GM19351 (cell line): Measurements from ENCODE around the gene IL12RB1.
"Not testable (repeated sequence)": the region's sequence is repeated elsewhere in the genome, so short reads cannot be mapped to it uniquely, and the experiment has no call there.

Experiments used
- ATAC-seq: cut with Tn5 transposase; IDR thresholded peaks from one replicate; pipeline ENCODE4 v1.9.1; 2021; ENCODE audit warnings: mild to moderate bottlenecking, moderate library complexity; ENCODE audit not compliant: unreplicated experiment

The IL12RB1 gene

DNA sequence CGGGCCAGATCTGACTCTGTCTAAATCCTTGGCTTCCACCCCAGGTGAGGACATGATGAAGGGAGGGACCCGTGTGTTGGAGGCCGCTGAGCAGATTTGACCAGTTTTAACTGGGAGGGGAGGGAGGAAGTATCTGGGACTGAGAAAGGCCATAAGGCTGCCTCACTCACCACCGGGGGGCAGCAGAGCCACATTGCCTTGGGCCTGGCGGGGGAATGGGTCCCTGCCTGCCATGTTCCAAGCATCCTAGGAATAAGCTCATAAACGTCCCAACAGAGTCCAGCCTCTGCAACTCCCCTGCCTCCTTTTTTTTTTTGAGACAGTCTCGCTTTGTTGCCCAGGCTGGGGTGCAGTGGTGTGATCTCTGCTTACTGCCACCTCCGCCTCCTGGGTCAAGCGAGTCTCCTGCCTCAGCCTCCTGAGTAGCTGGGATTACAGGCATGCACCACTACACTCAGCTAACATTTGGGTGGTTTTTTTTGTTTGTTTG lies 26.3 kb upstream of the IL12RB1 start:
- no peak for ATAC-seq

GRCh38 chr19:18110609-18111232 lies 24.0 kb upstream of the IL12RB1 start:
- ATAC-seq = no peak

GRCh38 chr19:18109733-18110608 lies 23.2 kb upstream of the IL12RB1 start:
- ATAC-seq = no peak

GRCh38 chr19:18109341-18109732 lies 22.6 kb upstream of the IL12RB1 start:
- ATAC-seq = no peak

GRCh38 chr19:18108897-18109296 lies 22.2 kb upstream of the IL12RB1 start:
- ATAC-seq = no peak

- no peak for ATAC-seq
Measured at GRCh38 chr19:18107235-18107634, 20.5 kb upstream of the IL12RB1 start.

DNA sequence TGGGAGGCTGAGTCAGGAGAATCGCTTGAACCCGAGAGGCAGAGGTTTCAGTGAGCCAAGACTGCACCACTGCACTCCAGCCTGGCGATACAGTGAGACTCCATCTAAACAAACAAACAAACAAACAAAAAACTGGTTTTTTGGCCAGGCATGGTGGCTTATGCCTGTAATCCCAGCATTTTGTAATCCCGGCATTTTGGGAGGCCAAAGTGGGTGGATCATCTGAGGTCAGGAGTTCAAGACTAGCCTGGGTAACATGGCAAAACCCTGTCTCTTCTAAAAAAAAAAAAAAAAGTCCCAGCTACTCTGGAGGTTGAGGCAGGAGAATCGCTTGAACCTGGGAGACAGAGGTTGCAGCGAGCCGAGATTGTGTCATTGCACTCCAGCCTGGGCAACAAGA lies 18.5 kb upstream of the IL12RB1 start:
- ATAC-seq = not testable (repeated sequence)

GRCh38 chr19:18104793-18105131 lies 18.0 kb upstream of the IL12RB1 start:
- ATAC-seq = no peak

DNA sequence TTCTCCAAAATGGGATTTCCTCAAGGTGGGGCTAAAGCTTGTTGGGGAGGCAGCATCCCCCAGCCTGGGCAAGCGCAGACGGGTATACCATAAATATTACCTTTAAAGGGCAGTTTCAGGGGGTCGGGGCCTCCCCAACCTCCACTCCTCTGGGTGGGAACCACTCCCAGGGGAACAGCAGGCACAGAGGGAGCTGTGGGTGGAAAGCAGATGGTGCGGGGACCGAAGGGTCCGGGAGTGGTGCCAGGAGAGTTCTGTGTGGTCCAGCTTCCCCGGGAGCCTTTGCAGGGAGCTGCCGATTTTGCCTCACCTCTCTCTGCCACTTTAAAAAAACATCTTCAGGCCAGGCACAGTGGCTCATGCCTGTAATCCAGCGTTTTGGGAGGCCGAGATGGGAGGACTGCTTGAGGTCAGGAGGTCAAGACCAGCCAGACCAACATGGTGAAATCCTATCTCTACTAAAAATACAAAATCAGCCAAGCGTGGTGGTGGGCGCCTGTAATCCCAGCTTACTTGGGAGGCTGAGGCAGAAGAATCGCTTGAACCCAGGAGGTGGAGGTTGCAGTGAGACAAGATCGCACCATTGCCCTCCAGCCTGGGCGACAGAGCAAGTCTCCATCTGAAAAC lies 16.3 kb upstream of the IL12RB1 start:
- ATAC-seq = no peak

GRCh38 chr19:18101268-18101667 lies 14.5 kb upstream of the IL12RB1 start:
- no peak for ATAC-seq

GRCh38 chr19:18100710-18101109 lies 14.0 kb upstream of the IL12RB1 start:
- ATAC-seq = no peak

GRCh38 chr19:18099623-18099995 lies 12.9 kb upstream of the IL12RB1 start:
- no peak for ATAC-seq

DNA sequence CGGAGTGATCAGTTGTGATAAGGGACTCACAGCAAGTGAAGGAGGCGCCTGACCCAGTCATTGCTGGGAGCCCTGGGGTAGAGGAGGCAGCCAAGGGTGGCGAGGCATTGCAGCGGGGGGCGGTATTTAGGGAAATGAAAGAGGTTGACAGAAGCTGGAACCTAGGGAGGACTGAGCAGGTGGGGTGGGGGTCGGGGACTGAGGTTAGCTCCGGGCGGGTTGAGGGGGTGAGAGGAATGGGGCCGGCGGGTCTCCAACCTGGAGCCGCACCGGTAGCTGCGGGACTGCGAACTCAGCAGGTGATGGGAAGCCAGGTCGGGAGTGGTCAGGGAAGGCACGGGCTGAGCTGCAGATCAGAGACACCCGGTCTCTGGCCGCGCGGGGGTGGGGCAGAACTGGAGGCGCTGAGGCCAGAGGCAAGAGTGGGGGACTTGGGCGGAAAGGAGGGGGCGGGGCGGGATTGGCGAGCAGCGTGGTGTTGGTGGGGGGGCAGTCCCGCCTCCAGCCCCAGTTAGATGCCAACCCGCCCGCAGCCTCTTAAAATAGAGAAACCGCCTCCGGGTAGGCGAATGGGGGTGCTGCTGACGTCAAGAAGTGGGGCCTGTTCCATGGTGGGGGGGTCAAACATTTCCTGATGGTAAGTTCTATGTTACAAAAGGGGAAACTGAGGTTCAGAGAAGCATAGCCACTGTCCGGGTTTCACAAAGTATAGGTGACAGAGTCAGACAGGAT lies 12.3 kb upstream of the IL12RB1 start:
- peak; percentile 63 for ATAC-seq

- no peak for ATAC-seq
Measured at GRCh38 chr19:18097993-18098890, 11.5 kb upstream of the IL12RB1 start.

DNA sequence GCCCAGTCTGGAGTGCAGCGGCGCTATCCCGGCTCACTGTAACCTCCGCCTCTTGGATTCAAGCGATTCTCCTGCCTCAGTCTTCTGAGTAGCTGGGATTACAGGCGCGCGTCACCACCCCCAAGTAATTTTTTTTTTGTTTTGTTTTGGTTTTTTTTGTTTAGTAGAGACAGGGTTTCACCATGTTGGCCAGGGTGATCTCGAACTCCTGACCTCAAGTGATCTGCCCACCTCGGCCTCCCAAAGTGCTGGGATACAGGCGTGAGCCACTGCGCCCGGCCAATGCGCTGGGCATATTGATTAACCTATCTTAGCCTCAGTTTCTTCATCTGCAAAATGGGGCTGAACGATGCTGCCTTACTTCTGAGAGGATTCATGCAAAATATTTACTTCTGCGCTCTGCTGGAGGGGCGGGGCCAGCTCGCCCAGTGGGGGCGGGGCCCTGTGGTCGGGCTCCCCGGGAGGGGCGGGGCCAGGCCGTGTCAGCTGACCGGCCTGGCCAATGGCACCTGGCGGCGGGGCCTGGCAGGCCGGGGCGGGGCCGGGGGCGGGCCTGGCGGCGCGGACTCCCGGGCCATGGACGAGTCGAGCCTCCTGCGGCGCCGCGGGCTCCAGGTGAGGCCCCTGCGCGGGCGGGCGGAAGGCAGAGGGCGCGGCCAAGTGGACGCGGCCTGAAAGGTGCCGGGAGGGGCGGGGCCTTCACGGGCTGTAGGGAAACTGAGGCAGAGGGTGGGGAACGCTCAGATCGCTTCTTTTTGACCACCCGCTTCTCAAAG lies 10.7 kb upstream of the IL12RB1 start, which contains the start of gene MAST3:
Gene MAST3 (plus strand): TSS at position 562 of the 776 bp plus-strand sequence. CDS start 15 bp downstream, at position 577.
- ATAC-seq = peak; percentile 65

DNA sequence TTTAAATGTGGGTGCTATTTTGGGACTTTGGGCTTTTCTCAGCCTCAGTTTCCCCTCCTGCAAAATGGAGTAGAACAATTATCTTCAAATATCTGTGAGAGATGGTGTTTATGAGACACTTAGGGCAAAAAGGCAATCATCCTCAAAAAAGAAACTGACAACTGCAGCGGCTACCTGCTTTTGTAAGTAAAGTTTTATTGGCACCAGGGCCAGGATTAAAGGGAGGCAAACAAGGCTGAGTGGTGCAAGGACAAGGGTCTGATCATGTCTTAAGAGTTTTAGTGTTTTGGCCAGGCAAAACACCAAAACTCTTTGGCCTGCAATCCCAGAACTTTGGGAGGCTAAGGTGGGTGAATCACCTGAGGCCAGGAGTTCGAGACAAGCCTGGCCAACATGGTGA lies 9.5 kb upstream of the IL12RB1 start:
- ATAC-seq = no peak

- no peak for ATAC-seq
Measured at GRCh38 chr19:18093439-18094161, 6.9 kb upstream of the IL12RB1 start.

DNA sequence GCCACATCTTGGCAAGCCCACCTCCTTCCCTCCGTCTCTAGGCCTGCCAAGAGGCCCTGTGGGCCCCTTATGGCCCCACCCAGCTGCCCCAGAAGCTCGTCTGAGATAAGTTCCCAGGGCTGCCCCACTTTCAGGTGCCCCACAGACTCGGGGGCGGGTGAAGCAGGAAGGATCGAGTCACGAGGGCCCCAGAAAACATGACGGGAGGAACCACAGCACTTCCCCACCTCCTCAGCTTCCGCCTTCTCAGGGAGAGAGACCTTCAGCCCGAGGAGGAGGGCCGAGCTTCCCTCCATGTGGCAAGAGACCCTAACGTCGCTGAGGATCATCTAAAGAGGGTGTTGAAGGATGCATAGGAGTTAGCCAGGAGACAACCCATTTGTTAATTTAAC lies 4.5 kb upstream of the IL12RB1 start:
- ATAC-seq = peak; percentile 41
